ENCODE results near the gene BAAT.

- TF ChIP-seq CTCF (IDR thresholded peaks at IDR 0.05; ENCODE audit: low read depth, low read length) = no peak
- no peak for TF ChIP-seq POLR2A (IDR thresholded peaks at IDR 0.05; ENCODE audit: extremely low read depth, insufficient read length)
- no peak for TF ChIP-seq MYC (IDR thresholded peaks at IDR 0.05; ENCODE audit: low read depth, low read length)
Measured at GRCh38 chr9:101408374-101409078, 23.7 kb upstream of the BAAT start.

Measured in NB4 (cell line).